SK-N-SH (cell line): Measurements from ENCODE around the gene PPP1R37. TPM values are rescaled to one million over a fixed set of nuclear protein-coding genes. Genes with fewer than 3 reads are reported as not detected.

Source experiments
- CTCF ChIA-PET: fragments of 300-600, 350-600 bp; formaldehyde crosslinking; extraction: SDS; loops from one replicate; lab custom pipeline; 2021; lab: Yijun Ruan, JAX
- POLR2A ChIA-PET: fragments of 350-600 bp; sonication (Branson Sonifier 250); formaldehyde crosslinking; extraction: SDS; loops from one replicate; lab custom pipeline; 2020; ENCODE audit warnings: antibody characterized with exemption, inconsistent platforms; lab: Yijun Ruan, JAX
- DNase-seq: peaks from one replicate; pipeline ENCODE4 v3.0.0; 2012
- H2AFZ ChIP-seq: fragments of 200-600 bp; sonication (generic); 2 replicates; pipeline ENCODE4 v1.8.1; 2016; ENCODE audit warnings: antibody characterized with exemption, mild to moderate bottlenecking, low read depth
- H3F3A ChIP-seq: fragments of 200-600 bp; sonication (generic); replicated peaks from 2 replicates; pipeline ENCODE3; 2016; ENCODE audit warnings: antibody characterized with exemption, mild to moderate bottlenecking; ENCODE audit not compliant: insufficient read depth
- H3K27ac ChIP-seq, 2 experiments: fragments of 200-500 bp in 1 of 2; fragments of 200-600 bp in 1 of 2; sonication (Bioruptor generic) in 1 of 2; sonication (generic), shearing (Covaris generic) in 1 of 2; 2 replicates each; pipeline versions ENCODE4 v1.5.1 to v1.6.1; 2014 to 2016; ENCODE audit warnings: low read depth in 2 of 2, inconsistent platforms in 1 of 2, low read length in 1 of 2, mild to moderate bottlenecking in 1 of 2, mixed read lengths in 1 of 2
- H3K27me3 ChIP-seq: fragments of 200-600 bp; sonication (generic), shearing (Covaris generic); 2 replicates; pipeline ENCODE4 v1.6.1; 2016; ENCODE audit warnings: mixed run types; ENCODE audit not compliant: insufficient read depth
- H3K36me3 ChIP-seq, 2 experiments: fragments of 200-500 bp in 1 of 2; fragments of 200-600 bp in 1 of 2; sonication (Bioruptor generic) in 1 of 2; sonication (generic) in 1 of 2; replicated peaks in 1 of 2; 2 replicates each; pipeline versions ENCODE3 to v1.5.1; 2014 to 2016; ENCODE audit warnings: low read length in 1 of 2, mild to moderate bottlenecking in 1 of 2; ENCODE audit not compliant: insufficient read depth in 2 of 2, control insufficient read depth in 1 of 2
- H3K4me1 ChIP-seq, 2 experiments: fragments of 200-500 bp in 1 of 2; fragments of 200-600 bp in 1 of 2; sonication (Bioruptor generic) in 1 of 2; sonication (generic), shearing (Covaris generic) in 1 of 2; 2 replicates each; pipeline versions ENCODE4 v1.5.1 to v1.6.1; 2014 to 2016; ENCODE audit warnings: low read depth in 1 of 2, low read length in 1 of 2, mixed run types in 1 of 2; ENCODE audit not compliant: insufficient read depth in 2 of 2, control insufficient read depth in 1 of 2
- H3K4me2 ChIP-seq: fragments of 200-600 bp; sonication (generic), shearing (Covaris generic); 2 replicates; pipeline ENCODE4 v1.6.1; 2017; ENCODE audit warnings: mixed run types
- H3K4me3 ChIP-seq, 2 experiments: fragments of 200-500 bp in 1 of 2; fragments of 200-600 bp in 1 of 2; sonication (Bioruptor generic) in 1 of 2; sonication (generic), shearing (Covaris generic) in 1 of 2; 2 replicates each; pipeline versions ENCODE4 v1.5.1 to v1.8.1; 2014 to 2016; ENCODE audit warnings: low read depth in 2 of 2, inconsistent platforms in 1 of 2, low read length in 1 of 2, mild to moderate bottlenecking in 1 of 2, mixed read lengths in 1 of 2, moderate library complexity in 1 of 2
- H3K79me2 ChIP-seq: fragments of 200-600 bp; sonication (generic); 2 replicates; pipeline ENCODE4 v1.8.1; 2017; ENCODE audit warnings: mild to moderate bottlenecking; ENCODE audit not compliant: insufficient read depth
- H3K9ac ChIP-seq: fragments of 200-600 bp; sonication (generic); 2 replicates; pipeline ENCODE4 v1.6.1; 2017; ENCODE audit warnings: mixed run types
- H3K9me2 ChIP-seq: fragments of 200-600 bp; sonication (generic); 2 replicates; pipeline ENCODE4 v1.6.1; 2017; ENCODE audit warnings: mixed run types
- H3K9me3 ChIP-seq: fragments of 200-600 bp; sonication (generic); 2 replicates; pipeline ENCODE4 v1.6.1; 2017; ENCODE audit warnings: mixed run types, mild to moderate bottlenecking, moderate library complexity
- H4K20me1 ChIP-seq: fragments of 200-600 bp; sonication (generic); 2 replicates; pipeline ENCODE4 v1.6.1; 2017; ENCODE audit warnings: mild to moderate bottlenecking, mixed run types; ENCODE audit not compliant: insufficient read depth
- CHD2 ChIP-seq: fragments of 150-350 bp; IDR thresholded peaks from 2 replicates; pipeline ENCODE4 v1.6.1; 2018; ENCODE audit warnings: low read length; ENCODE audit not compliant: partially characterized antibody
- CTCF ChIP-seq: fragments of 200-600 bp; sonication (generic); IDR thresholded peaks from 2 replicates; pipeline ENCODE4 v1.6.1; 2017; ENCODE audit warnings: antibody characterized with exemption, mild to moderate bottlenecking, moderate library complexity
- GATA2 ChIP-seq: sonication (generic); formaldehyde crosslinking; IDR thresholded peaks from 2 replicates; pipeline ENCODE4 v1.5.0; 2020; ENCODE audit warnings: mild to moderate bottlenecking, missing genetic modification reagents
- MXI1 ChIP-seq: IDR thresholded peaks from 2 replicates; pipeline ENCODE4 v1.6.1; 2012; ENCODE audit warnings: mild to moderate bottlenecking, low read depth, low read length, improper control_type of control experiment
- RAD21 ChIP-seq: IDR thresholded peaks from 2 replicates; pipeline ENCODE4 v1.6.1; 2012; ENCODE audit warnings: mild to moderate bottlenecking, low read length
- REST ChIP-seq: IDR thresholded peaks from 2 replicates; pipeline ENCODE4 v1.6.1; 2012; ENCODE audit warnings: mild to moderate bottlenecking, low read depth, low read length, moderate library complexity
- TEAD4 ChIP-seq: IDR thresholded peaks from 2 replicates; pipeline ENCODE4 v1.4.0; 2012; ENCODE audit warnings: mild to moderate bottlenecking, borderline replicate concordance; ENCODE audit not compliant: insufficient read depth
- WGBS: methylation state at CpG from one replicate; pipeline ENCODE4 v1.1.6; 2017; ENCODE audit warnings: low lambda C conversion rate; 5-methylcytosine and 5-hydroxymethylcytosine counted together
- polyA plus RNA-seq, 3 experiments: library from polyadenylated mRNA; depleted of rRNA; stranded (reverse); fragments of >200 nt; gene quantifications; 2 replicates each; pipeline ENCODE4 v1.2.3, GENCODE V29; 2012

Gene PPP1R37
- polyA plus RNA-seq, 1 of the 3 experiments (the other 2 are of a cell fraction): 24.4 TPM

DNA sequence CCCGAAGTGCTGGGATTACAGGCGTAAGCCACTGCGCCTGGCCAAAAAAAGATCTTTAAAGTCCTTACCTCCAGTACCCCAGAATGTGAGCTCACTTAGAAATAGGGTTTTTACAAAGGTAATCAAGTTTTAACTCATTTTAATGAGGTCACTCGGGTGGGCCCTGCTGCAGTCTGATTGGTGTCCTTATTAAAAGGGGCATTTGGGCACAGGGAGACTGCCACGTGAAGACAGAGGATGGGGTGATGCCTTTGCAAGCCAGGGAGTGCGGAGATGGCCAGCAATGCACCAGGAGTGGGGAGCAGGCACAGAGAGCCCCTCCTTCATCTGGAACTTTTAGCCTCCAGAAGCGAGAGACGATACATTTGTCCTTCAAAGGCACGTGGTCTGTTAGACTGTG is 56.1 kb downstream of the PPP1R37 start:
- Histone ChIP-seq H3F3A (no peaks in the 10 kb centered on the region), H2AFZ (no peak overlapping the region), H3K9me3 (no peaks in the 10 kb centered on the region), H3K27me3 (no peaks in the 10 kb centered on the region; the same call in 1 of the 2 replicates), H3K4me3 (no peak overlapping the region), H3K4me1 (peaks cover 0 to 17% of the 10 kb centered on the region in 2 experiments; a peak in 1 of 4 replicates), H3K4me2 (no peak overlapping the region), H3K36me3 (peaks cover 0 to 17% of the 10 kb centered on the region in 2 experiments), H3K27ac (no peak overlapping the region), H3K9me2 (no peaks in the 10 kb centered on the region), H3K79me2 (no peaks in the 10 kb centered on the region), H3K9ac (no peak overlapping the region), H4K20me1 (no peaks in the 10 kb centered on the region)
- WGBS: 90% methylated on average over 9 of the region's 9 CpGs
- CTCF ChIA-PET: interaction anchor here (0.8 to 2.3 kb wide), 5 partner anchors 13 to 190 kb away, joined by 3 to 7 read pairs (median 4); partner anchors contain the start of genes BLOC1S3, PPP1R37 and TRAPPC6A
- TF ChIP-seq REST (no peak), CHD2 (no peak), CTCF (no peak), RAD21 (no peak), TEAD4 (no peak)
- POLR2A ChIA-PET: no interaction called here
- no peak for DNase-seq

GRCh38 chr19:45150180-45150579 is 57.2 kb downstream of the PPP1R37 start:
- Histone ChIP-seq H3K36me3 (peaks cover 0 to 10% of the 10 kb centered on the region in 2 experiments), H3K4me2 (no peak overlapping the region), H3F3A (no peaks in the 10 kb centered on the region), H3K27me3 (no peaks in the 10 kb centered on the region; the same call in 1 of the 2 replicates), H3K79me2 (no peaks in the 10 kb centered on the region), H3K4me1 (peaks cover 0 to 17% of the 10 kb centered on the region in 2 experiments; a peak in 1 of 4 replicates), H3K9me2 (no peaks in the 10 kb centered on the region), H3K9ac (no peak overlapping the region), H3K27ac (no peak overlapping the region), H3K9me3 (no peaks in the 10 kb centered on the region), H4K20me1 (no peaks in the 10 kb centered on the region), H2AFZ (no peak overlapping the region), H3K4me3 (no peak overlapping the region)
- no peak for TF ChIP-seq GATA2 (CRISPR knock-in tag)
- no peak for TF ChIP-seq MXI1
- no peak for DNase-seq
- ChIA-PET POLR2A (no interaction called here), CTCF (interaction anchor here (1.1 to 4.1 kb wide), 4 partner anchors 12 to 29 kb away, joined by 3 to 21 read pairs (median 4); partner anchors contain the start of genes BLOC1S3 and TRAPPC6A)
- WGBS: 79% methylated on average over 4 of the region's 4 CpGs
